HG02588 (cell line): ENCODE results near the gene PSG6.
"Not testable (repeated sequence)": the region's sequence is repeated elsewhere in the genome, so short reads cannot be mapped to it uniquely, and the experiment has no call there.

Experiments used
- ATAC-seq: cut with Tn5 transposase; IDR thresholded peaks from one replicate; pipeline ENCODE4 v1.9.1; 2021; ENCODE audit warnings: mild to moderate bottlenecking, moderate library complexity; ENCODE audit not compliant: unreplicated experiment

Gene PSG6

DNA sequence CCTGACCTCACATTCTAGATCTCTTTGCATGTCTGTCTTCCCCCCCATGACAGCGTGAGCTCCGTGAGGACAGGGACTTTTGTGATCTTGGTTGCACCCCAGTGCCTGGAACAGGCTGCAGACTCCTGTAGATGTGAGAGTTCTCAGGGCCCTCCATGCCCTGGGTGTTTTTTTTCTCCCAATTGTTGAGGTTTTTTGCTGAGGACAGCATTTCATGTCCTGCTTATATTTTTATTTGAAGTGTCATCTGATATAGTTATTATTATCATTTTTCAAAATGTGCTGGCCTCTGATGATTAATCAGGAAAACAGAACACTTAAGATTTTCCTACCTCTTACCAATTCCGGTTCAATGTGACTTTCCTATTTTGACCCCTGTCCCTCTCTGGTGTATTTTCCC lies 62.9 kb downstream of the PSG6 start:
- not testable (repeated sequence) for ATAC-seq

GRCh38 chr19:42853231-42853630 lies 64.5 kb downstream of the PSG6 start:
- not testable (repeated sequence) for ATAC-seq

DNA sequence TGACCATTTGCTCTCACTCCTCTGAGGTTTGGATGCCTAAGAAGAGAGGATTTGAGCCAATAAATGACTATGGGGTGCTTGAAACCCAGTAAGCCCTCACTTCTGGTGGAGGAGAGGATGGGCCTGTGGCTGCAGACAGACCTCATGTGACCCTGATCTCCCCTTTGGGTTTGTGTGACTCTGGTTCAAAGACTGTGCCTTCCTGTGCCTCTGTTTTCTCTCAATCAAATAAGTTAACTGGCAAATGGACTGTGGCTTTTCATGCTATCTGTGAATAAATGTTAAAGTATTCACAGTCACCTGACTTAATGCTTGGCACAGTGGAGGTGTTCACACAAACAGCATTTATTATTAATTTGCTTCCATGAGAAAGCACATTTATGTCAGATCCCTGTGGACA lies 64.9 kb downstream of the PSG6 start:
- not testable (repeated sequence) for ATAC-seq
